ENCODE data around the gene PRKCB.

PRKCB gene

GRCh38 chr16:24087891-24088410 is 252.2 kb downstream of the PRKCB start:
- peaks cover 25% of the 10 kb centered on the region for H3K9me3 Mint-ChIP-seq
- no peak overlapping the region for H3K27ac Mint-ChIP-seq
- no peak for TF ChIP-seq CTCF (IDR thresholded peaks at IDR 0.05)
- H3K4me3 Mint-ChIP-seq = no peak overlapping the region
- H3K4me1 Mint-ChIP-seq = peaks cover 17% of the 10 kb centered on the region
- no peaks in the 10 kb centered on the region for H3K36me3 Mint-ChIP-seq (ENCODE audit: low read depth)
- H3K27me3 Mint-ChIP-seq (ENCODE audit: low read depth, poor library complexity) = peaks cover 14% of the 10 kb centered on the region
- no peak for DNase-seq

GRCh38 chr16:24088767-24089166 is 253.0 kb downstream of the PRKCB start:
- peak; percentile 17 for DNase-seq
- peaks cover 17% of the 10 kb centered on the region for H3K4me1 Mint-ChIP-seq
- no peak overlapping the region for H3K27ac Mint-ChIP-seq
- no peak for TF ChIP-seq CTCF (IDR thresholded peaks at IDR 0.05)
- peaks cover 14% of the 10 kb centered on the region for H3K27me3 Mint-ChIP-seq (ENCODE audit: low read depth, poor library complexity)
- no peak overlapping the region for H3K4me3 Mint-ChIP-seq
- peaks cover 25% of the 10 kb centered on the region for H3K9me3 Mint-ChIP-seq
- no peaks in the 10 kb centered on the region for H3K36me3 Mint-ChIP-seq (ENCODE audit: low read depth)

GRCh38 chr16:24091125-24091524 is 255.3 kb downstream of the PRKCB start:
- Mint-ChIP-seq H3K27ac (no peak overlapping the region), H3K27me3 (ENCODE audit: low read depth, poor library complexity) (peaks cover 13% of the 10 kb centered on the region), H3K4me1 (peaks cover 17% of the 10 kb centered on the region), H3K4me3 (no peak overlapping the region), H3K36me3 (ENCODE audit: low read depth) (no peaks in the 10 kb centered on the region), H3K9me3 (peaks cover 25% of the 10 kb centered on the region)
- no peak for TF ChIP-seq CTCF (IDR thresholded peaks at IDR 0.05)
- DNase-seq = no peak

- H3K27me3 Mint-ChIP-seq (ENCODE audit: low read depth, poor library complexity) = peaks cover 18% of the 10 kb centered on the region
- H3K4me1 Mint-ChIP-seq = peaks cover 14% of the 10 kb centered on the region
- no peak for DNase-seq
- TF ChIP-seq CTCF (IDR thresholded peaks at IDR 0.05) = no peak
- no peaks in the 10 kb centered on the region for H3K36me3 Mint-ChIP-seq (ENCODE audit: low read depth)
- peaks cover 25% of the 10 kb centered on the region for H3K9me3 Mint-ChIP-seq
- no peak overlapping the region for H3K27ac Mint-ChIP-seq
- no peak overlapping the region for H3K4me3 Mint-ChIP-seq
Measured at GRCh38 chr16:24093049-24093448, 257.3 kb downstream of the PRKCB start.

GRCh38 chr16:24094660-24095059 is 258.9 kb downstream of the PRKCB start:
- Mint-ChIP-seq H3K36me3 (ENCODE audit: low read depth) (no peaks in the 10 kb centered on the region), H3K9me3 (peaks cover 25% of the 10 kb centered on the region), H3K27me3 (ENCODE audit: low read depth, poor library complexity) (peaks cover 18% of the 10 kb centered on the region), H3K4me3 (no peak overlapping the region), H3K27ac (no peak overlapping the region), H3K4me1 (no peaks in the 10 kb centered on the region)
- no peak for TF ChIP-seq CTCF (IDR thresholded peaks at IDR 0.05)
- DNase-seq = no peak

GRCh38 chr16:24098896-24099295 is 263.1 kb downstream of the PRKCB start:
- H3K9me3 Mint-ChIP-seq = no peaks in the 10 kb centered on the region

More at GRCh38 chr16:24098896-24099295, 263.1 kb downstream of the PRKCB start:
- Mint-ChIP-seq H3K27ac (no peak overlapping the region), H3K36me3 (ENCODE audit: low read depth) (no peaks in the 10 kb centered on the region), H3K27me3 (ENCODE audit: low read depth, poor library complexity) (peaks cover 11% of the 10 kb centered on the region), H3K4me3 (no peak overlapping the region), H3K4me1 (no peaks in the 10 kb centered on the region)
- no peak for DNase-seq
- no peak for TF ChIP-seq CTCF (IDR thresholded peaks at IDR 0.05)
